GM12864 (cell line): ENCODE measurements around the gene TIMM8A.

ENCODE experiments used
- DNase-seq: peaks from one replicate; pipeline ENCODE4 v3.0.0-alpha.2; 2011; ENCODE audit warnings: low read depth
- H3K4me3 ChIP-seq: 2 replicates; pipeline ENCODE4 v1.5.1; 2011; ENCODE audit warnings: mild to moderate bottlenecking, low read depth, low read length, control low read depth
- TF ChIP-seq, protein P1 (sequence below): IDR thresholded peaks from 2 replicates; pipeline ENCODE4 v1.5.1; 2011; ENCODE audit warnings: low read depth, mild to moderate bottlenecking, moderate library complexity, low read length, control low read depth, inconsistent platforms; ENCODE audit errors: missing control alignments

Gene TIMM8A

DNA sequence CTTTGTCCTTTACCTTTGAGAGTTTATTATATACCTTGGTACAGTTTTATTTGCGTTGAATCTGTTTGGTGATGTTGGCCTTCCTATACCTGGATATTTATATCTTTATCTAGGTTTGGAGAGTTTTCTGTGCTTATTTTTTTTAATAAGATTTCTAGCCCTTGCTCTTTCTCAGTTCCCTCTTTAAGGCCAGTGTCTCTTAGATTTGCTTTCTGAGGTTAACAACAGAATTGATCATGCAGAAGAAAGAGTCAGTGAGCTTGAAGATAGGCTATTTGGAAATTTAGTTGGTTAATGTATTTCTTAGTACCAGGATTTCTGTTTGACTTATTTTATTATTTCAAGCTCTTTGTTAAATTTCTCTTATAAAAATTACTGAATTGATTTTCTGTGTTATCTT, 44.8 kb downstream of the TIMM8A start:
- no peak overlapping the region for H3K4me3 ChIP-seq
- DNase-seq: no peak
- TF ChIP-seq, protein P1, sequence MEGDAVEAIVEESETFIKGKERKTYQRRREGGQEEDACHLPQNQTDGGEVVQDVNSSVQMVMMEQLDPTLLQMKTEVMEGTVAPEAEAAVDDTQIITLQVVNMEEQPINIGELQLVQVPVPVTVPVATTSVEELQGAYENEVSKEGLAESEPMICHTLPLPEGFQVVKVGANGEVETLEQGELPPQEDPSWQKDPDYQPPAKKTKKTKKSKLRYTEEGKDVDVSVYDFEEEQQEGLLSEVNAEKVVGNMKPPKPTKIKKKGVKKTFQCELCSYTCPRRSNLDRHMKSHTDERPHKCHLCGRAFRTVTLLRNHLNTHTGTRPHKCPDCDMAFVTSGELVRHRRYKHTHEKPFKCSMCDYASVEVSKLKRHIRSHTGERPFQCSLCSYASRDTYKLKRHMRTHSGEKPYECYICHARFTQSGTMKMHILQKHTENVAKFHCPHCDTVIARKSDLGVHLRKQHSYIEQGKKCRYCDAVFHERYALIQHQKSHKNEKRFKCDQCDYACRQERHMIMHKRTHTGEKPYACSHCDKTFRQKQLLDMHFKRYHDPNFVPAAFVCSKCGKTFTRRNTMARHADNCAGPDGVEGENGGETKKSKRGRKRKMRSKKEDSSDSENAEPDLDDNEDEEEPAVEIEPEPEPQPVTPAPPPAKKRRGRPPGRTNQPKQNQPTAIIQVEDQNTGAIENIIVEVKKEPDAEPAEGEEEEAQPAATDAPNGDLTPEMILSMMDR: no peak
